Embryonic facial prominence (tissue), 1 donor: ENCODE data around the gene CDYL2.

Experiments used
- DNase-seq: peaks from one replicate; pipeline ENCODE4 v3.0.0-alpha.2; 2016; ENCODE audit errors: extremely low spot score

The CDYL2 gene

GRCh38 chr16:80596507-80597207 is 207.7 kb downstream of the CDYL2 start:
- no peak for DNase-seq

DNA sequence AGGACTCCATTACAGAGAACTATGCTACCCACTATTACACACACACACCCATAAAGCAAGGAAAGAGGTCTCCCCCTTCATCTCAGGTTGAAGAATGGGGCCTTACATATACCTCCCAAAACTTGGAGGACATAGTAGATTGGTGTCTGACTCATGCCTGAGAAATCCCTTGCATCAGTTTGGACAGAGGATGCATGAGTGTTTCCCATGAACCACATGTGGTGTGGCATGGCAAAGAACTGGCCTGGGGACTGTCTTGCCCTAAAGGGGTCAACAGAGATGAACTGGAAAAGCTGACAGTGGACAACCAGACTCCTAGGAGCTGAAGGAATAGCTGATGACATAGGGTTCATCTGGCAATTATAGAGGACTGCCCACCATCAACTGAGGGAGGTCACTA is 209.6 kb downstream of the CDYL2 start:
- no peak for DNase-seq

GRCh38 chr16:80592273-80592672 is 212.1 kb downstream of the CDYL2 start:
- no peak for DNase-seq

- no peak for DNase-seq
Observed at GRCh38 chr16:80591071-80591915, 213.1 kb downstream of the CDYL2 start.

GRCh38 chr16:80587071-80587470 is 217.3 kb downstream of the CDYL2 start:
- DNase-seq, result no peak

- DNase-seq, result no peak
Observed at GRCh38 chr16:80586476-80586875, 217.9 kb downstream of the CDYL2 start.

GRCh38 chr16:80585764-80586163 is 218.6 kb downstream of the CDYL2 start:
- DNase-seq, result no peak

DNA sequence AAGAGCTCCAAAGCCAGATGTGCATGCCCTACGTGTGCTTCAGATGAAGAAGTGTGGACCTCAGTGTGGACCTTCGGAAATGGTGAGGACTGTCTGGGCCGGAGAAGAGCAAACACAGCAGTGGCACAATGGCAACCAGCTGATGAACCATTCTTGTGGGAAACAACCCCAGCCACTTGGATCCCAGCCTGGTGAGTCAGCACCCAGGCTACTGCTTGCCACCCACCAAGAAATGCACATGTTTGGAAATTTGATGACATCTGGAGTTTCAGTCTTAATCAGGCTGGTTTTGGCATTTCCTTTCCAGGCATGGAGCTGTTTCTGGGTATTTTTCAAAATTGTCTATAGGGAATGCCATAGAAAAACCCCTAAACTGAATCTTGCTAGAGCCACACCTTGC is 220.9 kb downstream of the CDYL2 start:
- DNase-seq, result no peak

DNA sequence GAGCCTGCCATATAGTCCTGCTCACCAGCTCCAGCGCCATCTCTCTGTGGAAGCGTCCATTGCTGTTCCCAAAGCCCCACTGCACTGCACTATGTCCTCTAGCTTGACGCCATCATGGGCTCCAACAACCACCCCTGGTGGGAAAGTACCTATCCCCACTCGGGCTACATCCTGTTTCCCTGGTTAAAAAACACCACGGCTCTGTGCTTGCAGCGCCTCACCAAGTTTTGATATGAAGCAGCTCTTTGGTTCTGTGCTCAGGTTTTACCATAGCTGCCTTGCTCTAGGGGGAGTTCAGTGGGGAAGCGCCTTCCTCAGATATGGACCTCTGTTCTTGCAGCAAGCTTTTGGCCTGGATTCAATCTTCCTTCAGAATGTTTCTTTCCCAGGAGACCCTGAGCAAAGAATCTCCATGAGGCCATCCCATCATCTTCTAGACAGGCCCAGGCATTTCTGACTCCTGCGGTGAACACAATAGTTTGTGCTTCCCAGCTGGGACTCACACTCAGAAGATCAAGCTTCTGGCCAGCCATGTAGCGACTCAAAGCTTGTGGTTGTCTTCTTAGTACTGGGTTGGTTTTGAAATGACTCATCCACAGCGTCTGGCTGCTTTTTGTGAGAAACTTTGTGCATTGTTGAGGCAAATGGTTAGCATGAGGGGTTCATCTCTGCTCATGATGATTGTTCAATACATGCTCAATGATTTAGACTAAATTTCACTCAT is 224.1 kb downstream of the CDYL2 start:
- DNase-seq, result no peak

- no peak for DNase-seq
Observed at GRCh38 chr16:80577485-80578280, 226.7 kb downstream of the CDYL2 start.

DNA sequence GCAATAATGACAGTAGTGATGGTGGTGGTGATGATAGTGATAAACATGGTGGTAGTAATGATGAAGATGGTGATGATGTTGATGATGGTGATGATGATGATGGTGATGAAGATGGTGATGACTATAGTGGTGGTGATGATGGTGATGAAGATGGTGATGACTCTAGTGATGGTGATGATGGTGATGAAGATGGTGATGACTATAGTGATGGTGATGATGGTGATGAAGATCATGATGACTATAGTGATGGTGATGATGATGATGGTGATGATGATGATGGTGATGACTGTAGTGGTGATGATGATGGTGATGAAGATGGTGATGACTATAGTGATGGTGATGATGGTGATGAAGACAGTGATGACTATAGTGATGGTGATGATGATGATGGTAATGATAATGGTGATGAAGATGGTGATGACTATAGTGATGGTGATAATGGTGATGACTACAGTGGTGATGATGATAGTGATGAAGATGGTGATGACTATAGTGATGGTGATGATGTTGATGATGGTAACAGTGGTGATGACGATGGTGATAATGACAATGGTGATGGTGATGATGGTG is 228.0 kb downstream of the CDYL2 start:
- DNase-seq, result no peak

DNA sequence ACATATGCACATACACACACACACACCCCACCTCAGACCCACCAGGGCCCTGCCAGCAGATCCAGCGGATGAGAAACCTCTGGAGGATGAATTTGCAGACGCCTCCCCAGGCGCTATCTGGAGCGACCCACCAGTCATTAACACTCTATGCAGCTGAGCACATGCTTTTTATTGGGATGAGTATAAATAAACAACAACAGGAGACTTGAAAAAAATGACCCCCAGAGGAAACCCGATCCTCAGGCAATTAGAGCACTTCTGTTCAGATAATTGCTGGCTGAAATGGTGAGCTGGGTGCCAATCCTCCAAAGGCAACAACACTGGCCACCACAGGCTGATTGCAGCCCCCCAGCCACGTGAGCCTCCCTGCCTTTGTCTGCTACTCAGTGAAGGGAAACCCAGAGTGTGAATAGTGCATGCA is 230.7 kb downstream of the CDYL2 start:
- no peak for DNase-seq

GRCh38 chr16:80570106-80570478 is 234.3 kb downstream of the CDYL2 start:
- no peak for DNase-seq

- DNase-seq, result no peak
Observed at GRCh38 chr16:80569440-80570105, 234.8 kb downstream of the CDYL2 start.

DNA sequence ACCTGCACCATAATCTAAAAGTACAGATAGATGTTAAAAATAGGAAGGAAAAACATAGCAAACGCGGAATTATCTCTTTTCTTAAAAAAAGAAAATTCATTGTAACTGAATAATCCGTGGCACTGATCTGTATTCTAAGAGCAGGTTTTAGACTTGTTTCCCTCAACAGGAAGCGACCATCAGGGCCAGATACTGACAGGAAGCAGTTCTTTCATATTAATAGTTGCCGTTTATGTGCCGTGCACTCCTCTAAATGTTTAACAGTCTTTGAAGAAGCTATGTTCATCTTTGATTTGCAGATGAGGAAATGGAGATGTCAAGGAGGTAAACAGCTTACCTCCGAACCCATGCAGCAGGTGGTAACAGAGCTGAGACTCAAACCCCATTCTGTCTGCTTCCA is 240.0 kb downstream of the CDYL2 start:
- DNase-seq, result no peak

GRCh38 chr16:80563066-80563465 is 241.3 kb downstream of the CDYL2 start:
- no peak for DNase-seq

- DNase-seq, result no peak
Observed at GRCh38 chr16:80559369-80559768, 245.0 kb downstream of the CDYL2 start.

- no peak for DNase-seq
Observed at GRCh38 chr16:80557037-80557436, 247.4 kb downstream of the CDYL2 start.

GRCh38 chr16:80556481-80556880 is 247.9 kb downstream of the CDYL2 start:
- DNase-seq, result no peak

- no peak for DNase-seq
Observed at GRCh38 chr16:80554033-80554432, 250.4 kb downstream of the CDYL2 start.

DNA sequence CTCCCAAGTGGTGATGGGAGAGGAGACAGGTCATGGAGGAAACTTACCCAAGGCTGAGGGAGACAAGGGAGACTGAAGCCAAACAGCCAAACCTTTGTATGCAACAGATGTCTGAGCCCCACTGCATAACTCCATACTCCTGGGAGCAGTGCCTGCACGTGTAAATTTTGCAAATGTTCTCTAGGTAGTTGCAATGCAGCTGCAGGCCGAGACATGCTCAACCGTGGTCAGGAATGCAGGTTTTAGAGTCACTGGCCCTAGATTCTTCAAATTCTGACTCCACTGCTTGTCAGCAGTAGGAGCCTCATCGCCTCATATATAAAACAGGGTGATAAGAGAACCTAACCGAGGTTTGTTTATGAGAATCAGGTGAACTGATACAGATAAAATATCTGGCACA is 252.1 kb downstream of the CDYL2 start:
- DNase-seq, result no peak
